ENCODE results near the gene CREBBP.

DNA sequence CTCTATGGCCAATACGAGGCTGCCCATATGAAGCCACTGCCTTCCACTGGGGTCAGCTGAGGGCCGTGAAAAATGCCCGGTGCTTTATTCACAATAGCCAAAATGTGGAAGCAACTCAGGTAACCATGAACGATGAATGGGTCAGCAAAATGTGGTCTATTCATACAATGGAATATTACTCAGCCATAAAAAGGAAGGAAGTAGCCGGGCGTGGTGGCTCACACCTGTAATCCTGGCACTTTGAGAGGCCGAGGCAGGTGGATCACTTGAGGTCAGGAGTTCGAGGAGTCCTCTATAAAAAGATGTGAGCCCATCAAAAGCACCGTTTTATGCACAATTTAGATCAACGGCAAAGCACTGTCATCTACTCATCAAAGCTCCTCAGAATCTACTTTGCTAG is 158.0 kb downstream of the CREBBP start:
- no peak for TF ChIP-seq POLR2AphosphoS5 (IDR thresholded peaks at IDR 0.05; ENCODE audit: low read depth, low read length)
- TF ChIP-seq REST (IDR thresholded peaks at IDR 0.05; ENCODE audit: insufficient read depth in 1 of 2, low read depth in 2 of 2, low read length in 2 of 2) = no peak
- no peak for TF ChIP-seq SIN3A (IDR thresholded peaks at IDR 0.05; ENCODE audit: borderline replicate concordance, insufficient read depth, low read length)
